Stimulated activated CD4-positive, alpha-beta T cell treated with anti-CD3 and anti-CD28 coated beads, Interleukin-4, amount 100 ng/mL, for 24 hours (primary cell): ENCODE data around the gene AMN1.
"Not testable (repeated sequence)": the region's sequence is repeated elsewhere in the genome, so short reads cannot be mapped to it uniquely, and the experiment has no call there.

Source experiments
- DNase-seq: peaks from one replicate; pipeline ENCODE4 v3.0.0-alpha.2; 2020

Gene AMN1

GRCh38 chr12:31732926-31733548 is 4.2 kb upstream of the AMN1 start:
- DNase-seq, result peak; percentile 46

GRCh38 chr12:31731203-31731602 is 2.4 kb upstream of the AMN1 start:
- not testable (repeated sequence) for DNase-seq

- no peak for DNase-seq
These were observed 884 bp upstream of the AMN1 start for GRCh38 chr12:31729705-31730104.

GRCh38 chr12:31728289-31728916 is 418 bp downstream of the AMN1 start:
- DNase-seq, result peak; percentile 40

GRCh38 chr12:31727192-31727591 is 1.6 kb downstream of the AMN1 start:
- no peak for DNase-seq

GRCh38 chr12:31726575-31726974 is 2.2 kb downstream of the AMN1 start:
- no peak for DNase-seq

- no peak for DNase-seq
These were observed 4.3 kb downstream of the AMN1 start for GRCh38 chr12:31724557-31724956.

- DNase-seq, result no peak
These were observed 6.2 kb downstream of the AMN1 start for GRCh38 chr12:31722580-31722979.

- not testable (repeated sequence) for DNase-seq
These were observed 10.2 kb downstream of the AMN1 start for GRCh38 chr12:31718542-31719198.

GRCh38 chr12:31716998-31717397 is 11.8 kb downstream of the AMN1 start:
- DNase-seq, result not testable (repeated sequence)

- DNase-seq, result no peak
These were observed 13.5 kb downstream of the AMN1 start for GRCh38 chr12:31715283-31715825.

GRCh38 chr12:31714406-31715271 is 14.2 kb downstream of the AMN1 start:
- no peak for DNase-seq

- DNase-seq, result no peak
These were observed 15.9 kb downstream of the AMN1 start for GRCh38 chr12:31712877-31713276.

- DNase-seq, result no peak
These were observed 18.6 kb downstream of the AMN1 start for GRCh38 chr12:31710021-31710818.

- not testable (repeated sequence) for DNase-seq
These were observed 20.7 kb downstream of the AMN1 start for GRCh38 chr12:31708118-31708517.

GRCh38 chr12:31705621-31706020 is 23.2 kb downstream of the AMN1 start:
- no peak for DNase-seq

GRCh38 chr12:31702047-31702446 is 26.8 kb downstream of the AMN1 start:
- DNase-seq, result no peak

GRCh38 chr12:31689921-31690320 is 38.9 kb downstream of the AMN1 start:
- not testable (repeated sequence) for DNase-seq

GRCh38 chr12:31687101-31687527 is 41.7 kb downstream of the AMN1 start:
- no peak for DNase-seq

- no peak for DNase-seq
These were observed 43.0 kb downstream of the AMN1 start for GRCh38 chr12:31685801-31686200.

- DNase-seq, result peak; percentile 76
These were observed 46.5 kb downstream of the AMN1 start for GRCh38 chr12:31682136-31682962.
